Epithelial cell of esophagus (primary cell): Measurements from ENCODE around the gene RAB12.

Experiments
- DNase-seq: peaks from one replicate; pipeline ENCODE4 v3.0.0; 2010; ENCODE audit warnings: low read depth
- H3K4me3 ChIP-seq: 2 replicates; pipeline ENCODE4 v1.5.1; 2011; ENCODE audit warnings: mild to moderate bottlenecking, low read length, control low read depth
- CTCF ChIP-seq: IDR thresholded peaks from 2 replicates; pipeline ENCODE4 v1.5.1; 2011; ENCODE audit warnings: low read depth, mild to moderate bottlenecking, low read length, control low read depth, inconsistent platforms; ENCODE audit not compliant: insufficient read depth; ENCODE audit errors: missing control alignments

RAB12 gene

GRCh38 chr18:8660316-8660715, 51.1 kb downstream of the RAB12 start:
- no peak overlapping the region for H3K4me3 ChIP-seq
- no peak for DNase-seq
- TF ChIP-seq CTCF, result no peak

GRCh38 chr18:8661754-8662559, 52.7 kb downstream of the RAB12 start:
- no peak overlapping the region for H3K4me3 ChIP-seq
- TF ChIP-seq CTCF, result no peak
- peak; percentile 34 for DNase-seq

GRCh38 chr18:8662560-8663255, 53.5 kb downstream of the RAB12 start:
- TF ChIP-seq CTCF, result no peak
- DNase-seq, result no peak
- no peak overlapping the region for H3K4me3 ChIP-seq

GRCh38 chr18:8667846-8668245, 58.6 kb downstream of the RAB12 start:
- no peak overlapping the region for H3K4me3 ChIP-seq
- TF ChIP-seq CTCF, result no peak
- no peak for DNase-seq

- DNase-seq, result peak; percentile 76
- H3K4me3 ChIP-seq, result no peak overlapping the region
- no peak for TF ChIP-seq CTCF
These were observed 59.1 kb downstream of the RAB12 start for GRCh38 chr18:8668381-8668780.

- TF ChIP-seq CTCF, result no peak
- no peak for DNase-seq
- no peak overlapping the region for H3K4me3 ChIP-seq
These were observed 60.3 kb downstream of the RAB12 start for GRCh38 chr18:8669571-8669970.
